ENCODE measurements around the gene GRIK1. TPM values are rescaled to one million over a fixed set of nuclear protein-coding genes. Genes with fewer than 3 reads are reported as not detected.

GRIK1 gene
- polyA plus RNA-seq, 1 experiment, result not detected

- no peak for TF ChIP-seq CTCF (IDR thresholded peaks at IDR 0.05; ENCODE audit: low read depth, low read length)
- ChIA-PET POLR2A (no interaction called here), CTCF (interaction anchor here (1.1 kb wide), 1 partner anchor 9 kb away, joined by 3 read pairs; no protein-coding TSS in a partner anchor)
- DNase-seq (ENCODE audit: low read depth, low spot score), result no peak
- Histone ChIP-seq H3K9me3 (ENCODE audit: control insufficient read depth, insufficient read depth, low read length) (no peaks in the 10 kb centered on the region), H3K27ac (ENCODE audit: low read depth, low read length) (no peak overlapping the region), H3K27me3 (ENCODE audit: control insufficient read depth, insufficient read depth, low read length) (no peaks in the 10 kb centered on the region), H3K4me3 (ENCODE audit: low read depth, low read length) (no peak overlapping the region)
Measured at GRCh38 chr21:29656504-29657239, 283.1 kb downstream of the GRIK1 start.

GRCh38 chr21:29655577-29655976 lies 284.2 kb downstream of the GRIK1 start:
- TF ChIP-seq CTCF (IDR thresholded peaks at IDR 0.05; ENCODE audit: low read depth, low read length), result no peak
- Histone ChIP-seq H3K27me3 (ENCODE audit: control insufficient read depth, insufficient read depth, low read length) (no peaks in the 10 kb centered on the region), H3K27ac (ENCODE audit: low read depth, low read length) (no peak overlapping the region), H3K4me3 (ENCODE audit: low read depth, low read length) (no peak overlapping the region), H3K9me3 (ENCODE audit: control insufficient read depth, insufficient read depth, low read length) (no peaks in the 10 kb centered on the region)
- ChIA-PET CTCF (no interaction called here), POLR2A (no interaction called here)
- DNase-seq (ENCODE audit: low read depth, low spot score), result no peak

- H3K27me3 ChIP-seq (ENCODE audit: control insufficient read depth, insufficient read depth, low read length), result no peaks in the 10 kb centered on the region
- DNase-seq (ENCODE audit: low read depth, low spot score), result no peak
- CTCF ChIA-PET, result interaction anchor here (0.6 to 0.7 kb wide), 2 partner anchors 16 to 406 kb away, joined by 3 to 6 read pairs; no protein-coding TSS in a partner anchor
- TF ChIP-seq CTCF (IDR thresholded peaks at IDR 0.05; ENCODE audit: low read depth, low read length), result no peak
- no peak overlapping the region for H3K27ac ChIP-seq (ENCODE audit: low read depth, low read length)
- no peaks in the 10 kb centered on the region for H3K9me3 ChIP-seq (ENCODE audit: control insufficient read depth, insufficient read depth, low read length)
- no peak overlapping the region for H3K4me3 ChIP-seq (ENCODE audit: low read depth, low read length)
- POLR2A ChIA-PET, result no interaction called here
Measured at GRCh38 chr21:29654855-29655254, 284.9 kb downstream of the GRIK1 start.

- Histone ChIP-seq H3K27ac (ENCODE audit: low read depth, low read length) (no peak overlapping the region), H3K27me3 (ENCODE audit: control insufficient read depth, insufficient read depth, low read length) (no peaks in the 10 kb centered on the region), H3K4me3 (ENCODE audit: low read depth, low read length) (no peak overlapping the region), H3K9me3 (ENCODE audit: control insufficient read depth, insufficient read depth, low read length) (no peaks in the 10 kb centered on the region)
- POLR2A ChIA-PET, result no interaction called here
- DNase-seq (ENCODE audit: low read depth, low spot score), result no peak
- no peak for TF ChIP-seq CTCF (IDR thresholded peaks at IDR 0.05; ENCODE audit: low read depth, low read length)
- CTCF ChIA-PET, result no interaction called here
Measured at GRCh38 chr21:29654203-29654602, 285.6 kb downstream of the GRIK1 start.

GRCh38 chr21:29650523-29651022 lies 289.2 kb downstream of the GRIK1 start:
- CTCF ChIA-PET, result no interaction called here

More at GRCh38 chr21:29650523-29651022, 289.2 kb downstream of the GRIK1 start:
- POLR2A ChIA-PET, result no interaction called here
- Histone ChIP-seq H3K27me3 (ENCODE audit: control insufficient read depth, insufficient read depth, low read length) (no peaks in the 10 kb centered on the region), H3K9me3 (ENCODE audit: control insufficient read depth, insufficient read depth, low read length) (no peaks in the 10 kb centered on the region), H3K4me3 (ENCODE audit: low read depth, low read length) (no peak overlapping the region), H3K27ac (ENCODE audit: low read depth, low read length) (no peak overlapping the region)
- TF ChIP-seq CTCF (IDR thresholded peaks at IDR 0.05; ENCODE audit: low read depth, low read length), result no peak
- DNase-seq (ENCODE audit: low read depth, low spot score), result no peak
